ENCODE results near the gene TMEM205. TPM values are rescaled to one million over a fixed set of nuclear protein-coding genes. Genes with fewer than 3 reads are reported as not detected.
"Not testable (repeated sequence)": the region's sequence is repeated elsewhere in the genome, so short reads cannot be mapped to it uniquely, and the experiment has no call there.

TMEM205 gene
- total RNA-seq, 3 donors from 2014 or later: 216 to 286 (median 243) TPM

DNA sequence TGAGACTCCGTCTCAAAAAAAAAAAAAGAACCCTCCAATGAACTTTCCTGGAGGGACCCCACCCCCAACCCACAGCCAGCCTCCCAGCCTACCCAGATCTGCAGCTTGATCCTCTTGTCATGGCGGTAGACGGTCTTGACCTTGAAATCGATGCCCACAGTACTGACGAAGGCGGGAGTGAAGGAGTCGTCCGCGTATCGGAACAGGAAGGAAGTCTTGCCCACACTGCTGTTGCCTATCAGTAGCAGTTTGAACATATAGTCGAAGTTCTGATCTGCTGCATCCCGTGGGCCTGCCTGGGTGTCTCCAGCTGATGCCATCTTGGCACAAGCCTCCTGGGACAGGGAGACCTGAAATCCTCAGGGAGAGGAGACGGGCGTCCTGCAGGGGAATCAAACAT lies 9.0 kb downstream of the TMEM205 start:
- Histone ChIP-seq H3K27me3 (no peaks in the 10 kb centered on the region), H3K4me1 (no peaks in the 10 kb centered on the region), H3K9me3 (no peaks in the 10 kb centered on the region), H3K27ac (no peak overlapping the region), H3K4me3 (no peak overlapping the region), H3K36me3 (no peaks in the 10 kb centered on the region)
- intact Hi-C loops (cut with DNase I; ENCODE audit: low total_unique reads): no loop called here
- no peak for DNase-seq (ENCODE audit: low spot score in 2 of 2)
- TF ChIP-seq POLR2A (IDR thresholded peaks at IDR 0.05) (no peak), POLR2AphosphoS5 (IDR thresholded peaks at IDR 0.05) (no peak)
- TF ChIP-seq, protein P1, sequence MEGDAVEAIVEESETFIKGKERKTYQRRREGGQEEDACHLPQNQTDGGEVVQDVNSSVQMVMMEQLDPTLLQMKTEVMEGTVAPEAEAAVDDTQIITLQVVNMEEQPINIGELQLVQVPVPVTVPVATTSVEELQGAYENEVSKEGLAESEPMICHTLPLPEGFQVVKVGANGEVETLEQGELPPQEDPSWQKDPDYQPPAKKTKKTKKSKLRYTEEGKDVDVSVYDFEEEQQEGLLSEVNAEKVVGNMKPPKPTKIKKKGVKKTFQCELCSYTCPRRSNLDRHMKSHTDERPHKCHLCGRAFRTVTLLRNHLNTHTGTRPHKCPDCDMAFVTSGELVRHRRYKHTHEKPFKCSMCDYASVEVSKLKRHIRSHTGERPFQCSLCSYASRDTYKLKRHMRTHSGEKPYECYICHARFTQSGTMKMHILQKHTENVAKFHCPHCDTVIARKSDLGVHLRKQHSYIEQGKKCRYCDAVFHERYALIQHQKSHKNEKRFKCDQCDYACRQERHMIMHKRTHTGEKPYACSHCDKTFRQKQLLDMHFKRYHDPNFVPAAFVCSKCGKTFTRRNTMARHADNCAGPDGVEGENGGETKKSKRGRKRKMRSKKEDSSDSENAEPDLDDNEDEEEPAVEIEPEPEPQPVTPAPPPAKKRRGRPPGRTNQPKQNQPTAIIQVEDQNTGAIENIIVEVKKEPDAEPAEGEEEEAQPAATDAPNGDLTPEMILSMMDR (IDR thresholded peaks at IDR 0.05): no peak

DNA sequence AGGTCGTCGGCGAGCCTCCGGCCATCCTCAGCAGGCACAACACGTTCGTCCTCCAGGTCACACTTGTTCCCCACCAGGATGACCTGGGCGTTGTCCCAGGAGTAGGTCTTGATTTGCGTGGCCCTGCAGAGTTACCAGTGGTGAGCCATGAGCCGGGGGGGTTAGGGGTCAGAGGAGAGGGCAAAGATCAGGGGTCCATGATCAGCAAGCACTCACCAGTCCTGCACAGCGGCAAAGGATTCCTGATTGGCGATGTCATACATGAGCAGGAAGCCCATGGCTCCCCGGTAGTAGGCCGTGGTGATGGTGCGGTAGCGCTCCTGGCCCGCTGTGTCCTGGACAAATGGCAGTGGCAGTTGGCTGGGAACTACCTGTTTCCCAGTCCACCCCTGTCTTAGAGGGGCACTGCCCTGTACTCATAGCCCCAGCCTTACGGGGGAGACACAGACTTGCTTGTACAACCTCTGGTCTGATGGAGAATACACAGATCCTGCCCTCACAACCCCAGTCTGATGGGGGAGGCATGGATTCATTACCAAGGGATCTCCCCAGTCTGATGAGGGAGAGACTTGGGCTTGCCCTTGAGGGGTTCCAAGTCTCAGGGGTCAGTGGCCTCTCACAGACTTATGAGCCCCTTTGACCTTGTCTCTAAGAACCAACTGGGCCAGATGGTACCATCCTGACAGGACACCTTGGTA lies 10.5 kb downstream of the TMEM205 start:
- H3K4me1 ChIP-seq: no peaks in the 10 kb centered on the region
- no peak overlapping the region for H3K4me3 ChIP-seq
- TF ChIP-seq POLR2AphosphoS5 (IDR thresholded peaks at IDR 0.05) (no peak), POLR2A (IDR thresholded peaks at IDR 0.05) (no peak)
- TF ChIP-seq, protein P1 (IDR thresholded peaks at IDR 0.05): no peak
- no peaks in the 10 kb centered on the region for H3K9me3 ChIP-seq
- intact Hi-C loops (cut with DNase I; ENCODE audit: low total_unique reads): no loop called here
- no peaks in the 10 kb centered on the region for H3K36me3 ChIP-seq
- no peak overlapping the region for H3K27ac ChIP-seq
- H3K27me3 ChIP-seq: no peaks in the 10 kb centered on the region
- DNase-seq (ENCODE audit: low spot score in 2 of 2): no peak

DNA sequence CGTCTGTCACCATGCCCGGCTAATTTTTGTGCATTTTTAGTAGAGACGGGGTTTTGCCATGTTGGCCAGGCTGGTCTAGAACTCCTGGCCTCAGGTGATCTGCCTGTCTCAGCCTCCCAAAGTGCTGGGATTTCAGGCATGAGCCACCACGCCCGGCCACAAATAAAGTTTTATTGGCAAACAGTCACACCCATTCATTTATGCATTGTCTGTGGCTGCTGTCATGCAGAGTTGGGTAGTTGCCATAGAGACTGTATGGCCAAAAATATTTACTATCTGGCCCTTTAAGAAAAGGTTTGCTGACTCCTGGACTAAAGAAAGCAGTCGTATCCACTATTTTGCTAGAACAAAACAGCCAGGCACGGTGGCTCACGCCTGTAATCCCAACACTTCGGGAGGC lies 12.2 kb downstream of the TMEM205 start:
- H3K9me3 ChIP-seq; H3K27ac ChIP-seq; H3K4me1 ChIP-seq; intact Hi-C loops (cut with DNase I; ENCODE audit: low total_unique reads); H3K27me3 ChIP-seq; H3K36me3 ChIP-seq; DNase-seq (ENCODE audit: low spot score in 2 of 2); H3K4me3 ChIP-seq: not testable (repeated sequence)

DNA sequence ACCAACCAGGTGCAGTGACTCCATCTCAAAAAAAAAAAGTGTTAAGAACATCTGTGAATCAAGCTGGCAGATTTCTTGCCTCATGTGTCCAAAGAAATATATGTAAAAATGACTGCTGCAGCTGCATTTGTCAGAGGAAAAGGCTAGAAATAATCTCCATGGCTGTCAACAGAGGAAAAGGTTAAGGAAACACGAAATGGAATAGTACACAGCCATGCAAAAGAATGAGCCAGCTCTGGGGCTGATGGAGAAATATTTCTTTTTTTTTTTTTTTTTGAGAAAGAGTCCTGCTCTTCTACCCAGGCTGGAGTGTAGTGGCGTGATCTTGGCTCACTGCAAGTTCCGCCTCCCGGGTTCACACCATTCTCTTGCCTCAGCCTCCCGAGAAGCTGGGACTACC lies 13.2 kb downstream of the TMEM205 start:
- intact Hi-C loops (cut with DNase I; ENCODE audit: low total_unique reads): no loop called here
- Histone ChIP-seq H3K4me1 (no peaks in the 10 kb centered on the region), H3K36me3 (no peaks in the 10 kb centered on the region), H3K4me3 (no peak overlapping the region), H3K27ac (no peak overlapping the region), H3K27me3 (no peaks in the 10 kb centered on the region), H3K9me3 (no peaks in the 10 kb centered on the region)
- TF ChIP-seq POLR2AphosphoS5 (IDR thresholded peaks at IDR 0.05) (no peak), POLR2A (IDR thresholded peaks at IDR 0.05) (no peak)
- TF ChIP-seq, protein P1 (IDR thresholded peaks at IDR 0.05): no peak
- DNase-seq (ENCODE audit: low spot score in 2 of 2): no peak

DNA sequence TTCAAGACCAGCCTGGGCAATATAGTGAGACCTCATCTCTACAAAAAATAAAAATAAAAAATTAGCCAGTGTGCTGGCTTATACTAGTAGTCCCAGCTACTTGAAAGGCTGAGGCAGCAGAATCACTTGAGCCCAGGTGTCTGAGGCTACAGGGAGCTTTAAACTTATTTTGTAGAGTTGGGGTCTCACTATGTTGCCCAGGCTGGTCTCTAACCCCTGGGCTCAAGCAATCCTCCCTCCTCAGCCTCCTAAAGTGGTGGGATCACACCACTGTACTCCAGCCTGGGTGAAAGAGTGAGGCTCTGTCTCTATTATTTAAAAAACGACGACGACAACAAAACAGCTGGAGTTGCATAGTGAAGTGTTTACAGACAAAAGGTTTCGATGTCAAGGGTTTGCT lies 14.6 kb downstream of the TMEM205 start:
- TF ChIP-seq POLR2AphosphoS5 (IDR thresholded peaks at IDR 0.05) (no peak), POLR2A (IDR thresholded peaks at IDR 0.05) (no peak)
- TF ChIP-seq, protein P1 (IDR thresholded peaks at IDR 0.05): no peak
- Histone ChIP-seq H3K9me3 (no peaks in the 10 kb centered on the region), H3K4me3 (no peak overlapping the region), H3K27me3 (no peaks in the 10 kb centered on the region), H3K4me1 (no peaks in the 10 kb centered on the region), H3K27ac (no peak overlapping the region), H3K36me3 (no peaks in the 10 kb centered on the region)
- intact Hi-C loops (cut with DNase I; ENCODE audit: low total_unique reads): no loop called here
- DNase-seq (ENCODE audit: low spot score in 2 of 2): no peak
